ENCODE measurements around the gene CEMIP.
A peak's percentile ranks its signal among the peaks of the same experiment; 100 is the strongest.
"Not testable (repeated sequence)": the region's sequence is repeated elsewhere in the genome, so short reads cannot be mapped to it uniquely, and the experiment has no call there.

The CEMIP gene

GRCh38 chr15:80763235-80763634, 15.9 kb upstream of the CEMIP start:
- DNase-seq, result not testable (repeated sequence)

DNA sequence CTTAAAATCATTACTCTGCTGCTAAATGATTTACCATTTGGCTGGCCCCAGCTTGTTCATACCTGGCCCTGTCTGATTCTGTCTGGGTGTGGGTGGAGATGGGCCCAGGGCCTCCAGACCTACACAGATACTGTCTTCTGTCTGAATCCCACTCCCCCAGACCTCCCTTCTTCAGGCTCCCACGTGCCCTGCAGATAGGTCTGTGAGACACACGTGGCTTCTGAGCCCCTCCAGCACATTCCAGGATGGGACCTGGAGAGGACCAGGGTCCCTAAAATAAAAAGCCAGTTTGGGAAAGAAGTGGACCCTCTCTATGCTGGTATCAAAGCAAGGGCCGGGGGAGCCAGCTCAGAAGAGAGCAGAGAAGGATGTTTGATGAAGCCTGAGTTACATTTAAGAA, 14.6 kb upstream of the CEMIP start:
- DNase-seq, result no peak

DNA sequence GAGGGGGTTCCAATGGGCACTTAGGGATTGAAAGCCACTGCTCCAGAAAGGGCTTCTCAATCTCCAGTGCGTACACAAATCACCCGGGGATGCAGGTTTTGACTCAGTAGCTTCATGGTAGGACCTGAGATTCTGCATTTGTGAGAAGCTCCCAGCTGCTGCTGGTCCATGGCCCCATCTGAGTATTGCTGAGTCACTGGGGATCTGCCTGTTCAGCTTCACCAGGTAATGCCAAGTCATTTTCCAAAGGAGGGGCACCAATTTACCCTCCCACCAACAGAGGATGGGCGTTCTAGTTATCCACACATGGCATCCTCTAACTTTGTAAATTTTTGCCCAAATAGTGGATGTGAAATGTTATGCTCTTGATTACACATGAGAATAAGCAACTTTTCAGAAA, 12.9 kb upstream of the CEMIP start:
- no peak for DNase-seq

DNA sequence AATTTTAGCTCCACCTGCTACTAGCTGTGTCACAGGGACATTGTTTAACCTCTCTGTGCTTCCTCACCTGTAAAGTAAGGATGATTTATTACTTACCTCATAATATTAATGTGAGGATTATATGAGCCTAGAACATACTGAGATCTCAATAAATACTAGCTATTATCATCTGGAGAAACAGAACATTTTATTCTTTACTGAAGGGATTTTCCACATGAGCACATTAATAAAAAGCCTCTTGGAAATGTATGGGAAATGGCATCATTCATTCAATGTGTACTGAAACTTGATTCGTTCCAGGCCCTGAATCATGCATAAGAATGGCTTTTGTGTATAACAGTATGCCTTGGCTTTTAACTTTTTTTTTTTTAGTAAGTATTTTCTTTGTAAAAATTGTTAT, 11.0 kb upstream of the CEMIP start:
- DNase-seq, result no peak

DNA sequence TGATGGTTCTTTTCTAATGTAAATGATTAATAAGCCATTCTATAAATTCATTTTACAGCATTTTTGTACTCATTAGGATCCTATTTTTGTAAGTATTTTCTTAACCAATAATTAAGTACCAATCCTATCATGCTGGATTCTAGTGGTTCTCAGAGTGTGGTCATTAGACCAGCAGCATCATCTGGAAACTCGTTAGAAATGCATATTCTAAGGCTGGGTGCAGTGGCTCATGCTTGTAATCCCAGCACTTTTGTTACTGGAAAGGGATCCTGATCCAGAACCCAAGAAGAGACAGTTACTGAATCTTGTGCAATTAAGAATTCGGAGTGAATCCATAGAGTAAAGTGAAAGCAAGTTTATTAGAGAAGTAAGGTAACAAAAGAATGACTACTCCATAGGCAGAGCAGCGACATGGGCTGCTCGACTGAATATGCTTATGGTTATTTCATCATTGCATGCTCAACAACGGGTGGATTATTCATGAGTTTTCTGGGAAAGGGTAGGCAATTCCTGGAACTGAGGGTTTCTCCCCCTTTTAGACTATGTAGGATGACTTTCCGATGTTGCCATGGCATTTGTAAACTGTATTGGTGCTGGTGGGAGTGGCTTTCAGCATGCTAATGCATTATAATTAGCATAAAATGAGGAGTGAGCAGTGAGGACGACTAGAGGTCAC, 9.9 kb upstream of the CEMIP start:
- DNase-seq, result no peak

DNA sequence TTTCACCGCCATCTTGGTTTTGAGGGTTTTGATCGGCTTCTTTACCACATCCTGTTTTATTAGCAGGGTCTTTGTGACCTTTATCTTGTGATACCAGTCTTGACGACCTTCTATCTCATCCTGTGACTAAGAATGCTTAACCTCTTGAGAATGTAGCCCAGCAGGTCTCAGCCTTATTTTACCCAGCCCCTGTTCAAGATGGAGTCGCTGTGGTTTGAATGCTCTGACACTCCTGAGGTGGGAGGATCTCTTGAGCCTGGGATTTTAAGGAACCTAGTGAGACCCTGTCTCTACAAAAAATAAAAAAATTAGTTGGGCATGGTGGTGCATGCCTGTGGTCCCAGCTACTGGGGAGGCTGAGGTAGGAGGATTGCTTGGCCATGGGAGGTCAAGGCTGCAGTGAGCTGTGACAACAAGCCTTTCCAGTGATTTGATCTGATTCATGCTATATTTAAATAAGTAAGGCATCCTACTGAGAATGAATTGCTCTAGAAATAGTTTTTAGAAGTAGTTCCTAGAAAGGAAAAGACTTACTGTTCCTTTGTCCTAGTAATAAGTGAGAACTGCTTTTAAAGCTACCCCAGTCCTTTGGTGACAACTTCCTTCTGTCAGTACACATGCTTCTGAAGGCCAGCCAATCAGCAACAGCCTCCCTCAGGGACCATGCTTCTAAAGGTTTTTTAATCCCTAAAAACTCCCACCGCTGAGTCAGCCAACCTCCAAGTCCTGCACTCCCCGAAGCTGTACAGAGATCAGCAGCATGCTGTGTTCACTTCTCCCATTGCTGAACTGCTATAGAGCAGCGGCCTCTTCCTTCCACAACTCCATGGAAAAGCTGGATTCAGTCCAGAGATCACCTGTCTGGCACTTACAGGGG, 9.1 kb upstream of the CEMIP start:
- no peak for DNase-seq

DNA sequence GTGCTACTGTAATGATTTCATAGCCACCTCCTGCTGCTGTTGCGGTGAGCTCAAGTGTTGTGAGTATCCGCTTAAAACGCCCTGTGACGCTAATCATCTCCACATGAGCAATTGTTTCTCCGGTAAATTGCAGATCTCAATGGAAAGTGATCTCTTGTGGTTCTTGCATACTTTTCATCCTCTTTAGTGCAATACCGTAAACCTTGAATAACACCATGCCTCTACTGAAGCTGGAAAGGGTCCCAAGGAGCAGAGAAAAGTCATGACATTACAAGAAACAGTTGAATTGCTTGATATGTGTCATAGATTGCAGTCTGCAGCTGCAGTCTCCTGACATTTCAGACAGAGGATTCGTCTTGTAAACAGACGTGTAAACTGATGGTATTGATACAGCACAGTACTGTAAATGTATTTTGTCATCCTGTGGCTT, 6.0 kb upstream of the CEMIP start:
- no peak for DNase-seq

- no peak for DNase-seq
Observed at GRCh38 chr15:80773792-80774352, 5.3 kb upstream of the CEMIP start.

DNA sequence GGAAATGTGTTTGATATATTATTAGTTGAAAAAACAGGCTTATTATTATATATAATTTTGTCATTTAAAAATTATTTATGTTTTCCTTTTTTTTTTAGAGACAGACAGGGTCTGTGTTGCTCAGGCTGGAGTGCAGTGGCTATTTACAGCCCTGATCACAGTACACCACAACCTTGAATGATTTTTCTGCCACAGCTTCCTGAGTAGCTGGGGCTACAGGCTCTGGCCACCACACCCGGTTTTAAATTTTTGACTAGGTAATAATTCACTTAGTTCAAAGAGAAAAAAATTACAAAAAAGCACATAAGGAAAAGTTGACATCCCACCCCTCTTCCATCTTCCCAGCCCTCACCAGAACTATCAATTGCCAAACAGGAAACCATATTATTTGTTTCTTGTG, 4.7 kb upstream of the CEMIP start:
- no peak for DNase-seq

GRCh38 chr15:80775338-80775737, 3.8 kb upstream of the CEMIP start:
- DNase-seq, result no peak

DNA sequence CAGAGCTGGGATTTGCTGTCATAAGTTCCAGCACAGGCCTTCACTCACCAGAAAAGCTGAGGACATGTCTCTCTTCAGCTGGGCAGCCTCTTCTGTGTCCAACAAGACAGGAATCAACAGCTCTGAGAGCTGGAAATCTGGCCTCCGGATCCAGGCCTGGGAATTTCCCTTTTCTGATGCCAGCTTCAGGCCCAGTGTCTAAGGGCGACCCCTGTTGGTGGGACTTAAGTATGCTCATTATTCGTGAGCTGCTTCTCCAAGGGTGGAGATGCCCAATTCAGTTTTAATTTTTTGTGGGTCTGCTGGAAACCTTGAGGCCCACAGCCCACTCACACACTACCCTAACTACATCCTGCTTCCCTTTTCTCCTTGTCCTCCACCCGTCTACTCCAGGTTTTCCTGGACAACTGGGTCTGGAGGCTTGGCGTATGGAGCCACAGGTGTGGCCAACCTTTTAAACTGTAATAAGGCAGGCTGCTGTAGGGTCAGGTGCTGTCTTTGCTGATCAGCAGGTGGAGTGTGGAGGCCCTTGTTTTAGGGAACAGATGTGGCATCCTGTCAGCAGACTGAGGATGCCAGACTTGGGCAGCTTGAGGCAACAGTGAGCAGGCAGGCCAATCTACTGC, 2.6 kb upstream of the CEMIP start:
- peak; percentile 84 for DNase-seq

GRCh38 chr15:80777137-80777536, 2.0 kb upstream of the CEMIP start:
- DNase-seq, result no peak

DNA sequence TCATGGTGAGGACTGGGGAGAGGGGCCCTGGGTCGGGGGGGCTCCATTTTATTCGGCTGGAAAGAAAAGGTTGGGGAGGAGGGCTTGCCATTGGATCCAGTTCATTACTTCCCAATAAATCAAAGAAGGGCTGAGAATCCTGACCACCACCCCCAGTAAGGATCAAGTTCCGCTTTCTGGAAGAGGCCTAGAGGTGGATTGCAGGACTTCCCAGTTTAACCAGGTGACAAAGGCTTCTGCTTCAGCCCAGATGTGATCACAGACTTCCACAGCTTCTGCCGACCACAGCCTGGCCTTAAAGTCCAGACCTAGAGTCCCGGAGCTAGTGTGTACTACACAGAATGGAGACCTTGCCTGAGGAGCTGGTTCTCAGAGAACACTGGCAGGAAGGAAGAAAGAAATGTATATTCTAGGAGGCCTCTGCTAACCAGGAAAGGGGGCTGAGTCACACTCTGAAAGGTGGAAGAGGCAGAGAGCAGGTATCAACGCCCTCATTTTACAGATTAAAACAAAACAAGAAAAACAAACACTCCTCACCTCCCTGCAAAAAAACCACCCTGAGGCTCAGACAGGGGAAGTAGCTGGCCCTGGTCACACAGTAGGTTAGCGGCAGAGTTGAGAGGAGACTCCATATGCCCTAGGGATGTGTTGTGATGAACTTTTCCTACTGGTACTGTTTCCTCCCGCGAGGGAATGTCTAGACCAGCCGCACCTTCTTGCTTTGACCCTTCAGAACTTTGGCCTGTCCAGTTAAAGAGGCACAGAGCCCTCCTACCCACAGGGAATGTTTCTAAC, 1.1 kb upstream of the CEMIP start:
- no peak for DNase-seq

DNA sequence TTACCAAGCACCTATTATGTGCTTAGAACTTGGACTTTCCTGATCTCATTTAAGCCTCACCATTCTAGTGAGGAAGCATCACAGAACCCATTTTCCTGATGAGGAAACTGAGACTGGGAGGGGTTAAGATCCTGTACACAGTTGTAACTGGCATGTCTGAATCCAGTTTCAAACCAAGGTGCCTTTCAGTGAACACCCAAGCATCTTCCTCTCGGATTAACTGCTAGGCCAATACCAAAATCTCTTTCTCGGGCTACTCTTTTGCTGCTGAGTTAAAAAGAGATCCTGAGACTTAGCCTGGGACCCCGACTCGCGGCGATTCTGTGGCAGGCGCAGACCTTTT, 578 bp upstream of the CEMIP start:
- DNase-seq, result no peak

DNA sequence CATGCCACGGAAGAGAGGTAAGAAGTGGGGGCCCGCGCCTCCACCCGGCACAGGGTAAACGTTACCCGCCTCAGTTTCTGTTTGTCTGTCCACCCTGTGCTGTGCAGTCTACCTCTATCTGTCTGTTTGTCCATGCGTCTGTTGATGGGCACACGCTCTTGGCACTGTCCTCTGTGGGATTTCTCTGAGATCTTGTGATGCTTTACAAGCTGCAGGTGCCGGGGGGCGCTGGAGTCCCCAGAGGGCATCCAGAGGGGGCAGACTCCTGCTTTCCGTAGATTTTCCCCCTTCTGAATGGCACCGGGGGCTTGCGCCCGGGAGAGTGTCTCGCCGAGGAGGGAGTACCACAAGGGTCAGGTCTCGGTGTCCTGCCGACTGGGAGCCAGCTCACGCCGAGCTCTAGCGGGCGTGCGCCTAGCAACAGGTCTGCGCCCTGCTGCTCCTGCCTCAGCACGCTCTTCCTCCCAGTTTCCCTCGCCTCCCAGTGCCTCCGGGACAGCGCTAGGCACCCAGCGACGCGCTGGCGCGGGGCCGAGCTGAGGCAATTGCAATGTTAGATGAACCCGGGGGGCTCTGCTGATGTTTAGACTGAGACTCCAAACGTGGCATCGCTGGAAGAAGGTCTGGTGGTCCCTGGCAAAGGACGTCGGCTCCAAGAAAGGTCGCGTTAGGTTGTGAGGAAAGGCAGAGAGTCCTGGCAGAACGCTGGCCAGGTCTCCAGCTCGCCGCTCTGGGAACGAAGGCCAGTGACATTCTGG, 667 bp downstream of the CEMIP start:
- peak; percentile 49 for DNase-seq

DNA sequence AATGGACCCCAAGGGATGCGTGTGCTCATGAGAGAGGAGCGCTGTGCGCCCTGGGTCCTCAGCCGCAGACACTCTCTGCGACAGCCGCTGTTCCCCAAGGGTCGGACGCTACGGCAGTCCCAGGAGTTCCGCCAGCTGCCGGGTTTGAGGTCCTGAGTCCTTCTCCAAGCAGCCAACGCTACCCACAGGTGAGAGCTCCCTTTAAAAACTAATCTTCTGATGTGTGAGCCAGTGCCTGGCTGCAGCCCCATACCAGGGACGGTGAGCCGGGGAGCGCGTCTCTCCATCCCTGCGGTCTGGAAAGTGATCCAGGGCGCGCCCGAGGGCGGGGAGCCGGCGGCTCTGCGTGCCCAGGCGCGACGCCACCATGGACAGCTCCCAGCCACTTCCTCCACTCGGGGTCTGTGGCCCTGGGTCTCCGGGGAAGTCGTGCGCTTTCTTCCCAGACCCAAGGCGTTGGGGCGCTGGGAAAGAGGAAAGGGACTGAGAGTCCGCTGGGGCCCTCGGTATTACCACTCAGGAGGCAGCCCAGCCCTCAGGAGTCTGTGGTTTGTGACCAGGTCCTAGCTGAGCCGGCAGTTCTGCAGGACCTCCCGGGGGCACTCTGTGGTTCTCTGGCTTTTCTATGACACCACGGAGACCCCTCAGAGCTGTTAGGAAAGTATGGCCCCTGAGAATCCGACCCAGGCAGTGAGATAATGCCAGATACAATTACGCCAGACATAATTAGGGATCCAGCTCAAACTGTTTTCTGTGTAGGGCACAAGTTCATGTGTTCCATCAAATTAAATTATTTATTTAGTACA, 1.4 kb downstream of the CEMIP start:
- DNase-seq, result peak; percentile 85

DNA sequence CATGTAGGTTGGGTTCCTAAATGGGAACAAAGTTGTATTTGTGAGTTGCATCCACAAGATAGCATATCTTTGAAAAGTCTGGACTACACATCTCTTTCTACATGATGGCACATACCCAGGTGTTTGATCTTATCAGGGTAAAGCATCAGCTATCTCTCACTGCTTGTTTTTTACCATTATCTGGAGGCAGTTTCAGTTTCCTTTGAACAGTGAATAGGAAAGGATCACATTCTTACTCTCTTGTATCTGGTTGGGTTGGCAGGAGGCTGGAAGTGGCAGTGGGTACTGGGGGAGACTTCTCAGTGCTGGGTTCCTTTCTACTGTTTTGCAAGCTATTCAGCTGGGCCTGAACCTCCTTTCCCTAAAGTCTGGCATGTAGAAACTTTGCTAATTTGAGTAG, 4.1 kb downstream of the CEMIP start:
- no peak for DNase-seq

DNA sequence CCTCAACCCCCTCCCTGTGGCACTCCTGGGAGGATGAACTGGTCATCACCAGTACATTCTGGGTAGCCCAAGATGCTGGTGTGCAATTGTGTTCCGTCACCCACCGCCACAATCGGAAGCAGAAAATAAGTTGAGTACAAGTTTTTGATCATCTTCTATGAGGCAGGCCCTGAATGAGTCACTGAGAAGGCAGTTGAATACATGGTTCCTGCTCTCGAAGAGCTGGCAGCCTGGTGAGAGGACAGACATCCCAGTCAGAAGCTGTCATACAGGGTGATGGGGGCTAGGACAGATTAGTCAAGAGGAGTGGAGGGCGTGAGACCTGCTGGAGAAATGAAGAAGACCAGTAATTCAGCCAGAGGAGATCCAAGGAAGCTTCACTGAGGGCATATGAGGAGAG, 6.2 kb downstream of the CEMIP start:
- no peak for DNase-seq

GRCh38 chr15:80785811-80786354, 6.7 kb downstream of the CEMIP start:
- no peak for DNase-seq

- DNase-seq, result no peak
Observed at GRCh38 chr15:80787316-80787715, 8.1 kb downstream of the CEMIP start.

- no peak for DNase-seq
Observed at GRCh38 chr15:80788536-80788935, 9.4 kb downstream of the CEMIP start.
